ENCODE measurements around the gene CMTR1. TPM values are rescaled to one million over a fixed set of nuclear protein-coding genes. Genes with fewer than 3 reads are reported as not detected.

Gene CMTR1
- total RNA-seq, 1 experiment from 2014 or later: 28.7 TPM

DNA sequence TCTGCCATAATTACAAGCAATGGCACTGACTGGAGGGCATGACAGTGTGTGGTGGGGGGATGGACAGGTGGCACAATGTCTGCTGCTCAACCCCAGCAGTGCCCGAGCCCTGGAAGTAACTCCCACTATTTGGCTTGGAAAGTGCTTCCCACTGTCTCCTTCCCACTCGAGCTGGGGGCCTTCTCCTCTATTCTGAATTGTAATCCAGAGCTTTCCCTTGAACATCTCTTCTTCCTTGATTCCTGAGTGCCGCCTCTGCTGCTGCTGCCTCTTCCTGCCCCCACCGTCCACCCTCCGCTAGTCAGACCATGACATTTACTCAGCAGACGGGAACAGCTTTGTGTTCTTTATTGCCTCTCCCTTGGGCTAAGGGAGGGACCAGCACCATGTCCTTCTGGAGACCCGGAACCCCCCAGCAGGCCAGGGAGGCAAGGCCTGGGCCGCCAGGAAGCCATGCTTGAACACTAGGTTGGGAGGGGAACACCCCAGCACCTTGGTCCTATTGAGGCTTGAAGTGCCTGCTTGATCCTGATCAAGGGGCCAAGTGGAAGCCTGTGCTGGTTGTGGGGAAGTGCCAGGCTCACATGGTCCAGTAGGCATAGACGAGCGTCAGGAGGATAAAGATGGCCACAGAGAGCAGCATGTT lies 49.7 kb downstream of the CMTR1 start:
- Histone ChIP-seq H3K4me2 (ENCODE audit: low read length) (no peak overlapping the region), H3K79me2 (ENCODE audit: insufficient read depth, low read length) (no peaks in the 10 kb centered on the region), H3K27ac (ENCODE audit: low read depth, low read length) (no peak overlapping the region), H3K9me2 (ENCODE audit: insufficient read depth) (no peaks in the 10 kb centered on the region), H2AFZ (ENCODE audit: low read depth, low read length, poor library complexity, severe bottlenecking) (no peak overlapping the region), H3K4me3 (replicated peaks in 1 of 2; ENCODE audit: low read depth in 1 of 2, low read length in 2 of 2) (no peak overlapping the region), H4K20me1 (ENCODE audit: insufficient read depth) (no peaks in the 10 kb centered on the region), H3K36me3 (ENCODE audit: control insufficient read depth in 1 of 2, insufficient read depth in 2 of 2, low read length in 2 of 2) (peaks cover 2 to 14% of the 10 kb centered on the region in 2 experiments; a peak in 2 of 4 replicates), H3K27me3 (ENCODE audit: insufficient read depth, low read length) (no peaks in the 10 kb centered on the region), H3K9me3 (ENCODE audit: control insufficient read depth in 1 of 2, insufficient read depth in 1 of 2, low read depth in 1 of 2, low read length in 2 of 2) (no peaks in the 10 kb centered on the region), H3K9ac (ENCODE audit: low read length) (no peak overlapping the region), H3K4me1 (ENCODE audit: control insufficient read depth in 1 of 2, insufficient read depth in 2 of 2, low read length in 2 of 2) (no peaks in the 10 kb centered on the region)
- ATAC-seq: no peak
- no peak for DNase-seq (ENCODE audit: low read depth, low spot score)
- intact Hi-C loops (cut with micrococcal nuclease): no loop called here
- ChIA-PET CTCF (no interaction called here), POLR2A (no interaction called here), RAD21 (ENCODE audit: low non-redundant PET in 1 of 2, low total read pairs in 2 of 2, uncharacterized antibody in 2 of 2, unreplicated experiment in 2 of 2) (no interaction called here)
- BruUV-seq (replicated peaks): no TSS peak
- no peak for TF ChIP-seq SIN3A (IDR thresholded peaks at IDR 0.05; ENCODE audit: low read depth)
- TF ChIP-seq CBX3 (IDR thresholded peaks at IDR 0.05; ENCODE audit: low read depth): no peak
- TF ChIP-seq RAD21 (IDR thresholded peaks at IDR 0.05; ENCODE audit: low read depth): no peak
- TF ChIP-seq SP1 (IDR thresholded peaks at IDR 0.05; ENCODE audit: low read depth): no peak
- no peak for TF ChIP-seq REST (IDR thresholded peaks at IDR 0.05; ENCODE audit: low read depth)
- no peak for TF ChIP-seq FOSL1 (IDR thresholded peaks at IDR 0.05; ENCODE audit: low read depth)
- TF ChIP-seq EGR1 (IDR thresholded peaks at IDR 0.05; ENCODE audit: low read depth): no peak
- TF ChIP-seq SRF (IDR thresholded peaks at IDR 0.05; ENCODE audit: low read depth): no peak
- TF ChIP-seq ZFX (IDR thresholded peaks at IDR 0.05): no peak
- no peak for TF ChIP-seq POLR2AphosphoS5 (IDR thresholded peaks at IDR 0.05; ENCODE audit: low read depth, low read length)
- TF ChIP-seq EZH2 (IDR thresholded peaks at IDR 0.05): no peak
- TF ChIP-seq YY1 (IDR thresholded peaks at IDR 0.05; ENCODE audit: extremely low read depth, insufficient replicate concordance, low read depth, low read length): no peak
- TF ChIP-seq, protein P1, sequence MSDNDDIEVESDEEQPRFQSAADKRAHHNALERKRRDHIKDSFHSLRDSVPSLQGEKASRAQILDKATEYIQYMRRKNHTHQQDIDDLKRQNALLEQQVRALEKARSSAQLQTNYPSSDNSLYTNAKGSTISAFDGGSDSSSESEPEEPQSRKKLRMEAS (IDR thresholded peaks at IDR 0.05): no peak

All from HCT116 (cell line).